ENCODE measurements around the gene VRK2. TPM values are rescaled to one million over a fixed set of nuclear protein-coding genes. Genes with fewer than 3 reads are reported as not detected.

Gene VRK2
- total RNA-seq, 1 experiment from 2014 or later: 39.6 TPM

DNA sequence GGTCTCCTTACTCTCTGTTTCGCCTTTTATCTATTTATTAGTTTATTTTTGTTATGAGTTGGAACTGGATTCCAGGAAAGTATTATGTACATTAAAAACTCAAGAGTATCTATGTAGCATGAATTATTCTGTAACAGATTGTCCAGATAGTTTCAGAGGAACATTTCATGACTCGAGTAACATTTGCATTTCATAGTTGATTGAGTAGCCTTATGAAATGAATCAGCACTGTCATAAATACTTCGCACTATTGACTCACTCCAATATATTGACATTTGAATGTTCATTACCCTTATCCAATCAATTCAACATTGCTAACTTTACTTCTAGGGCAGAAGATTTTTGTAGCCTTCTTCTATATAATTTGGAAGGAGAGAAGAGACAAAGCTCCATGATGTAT is 11.3 kb upstream of the VRK2 start:
- in situ Hi-C loops (cut with HindIII; ENCODE audit: low pct_unique_long_range_greater_than_20kb, low sequenced_read_pairs): no loop called here
- no peaks in the 10 kb centered on the region; the same call in 1 of the 2 replicates for H3K27me3 ChIP-seq (ENCODE audit: control insufficient read depth, insufficient read depth, low read length)
- no peak for TF ChIP-seq TCF7L2 (IDR thresholded peaks at IDR 0.05; ENCODE audit: low read depth, low read length)
- TF ChIP-seq, protein P1, sequence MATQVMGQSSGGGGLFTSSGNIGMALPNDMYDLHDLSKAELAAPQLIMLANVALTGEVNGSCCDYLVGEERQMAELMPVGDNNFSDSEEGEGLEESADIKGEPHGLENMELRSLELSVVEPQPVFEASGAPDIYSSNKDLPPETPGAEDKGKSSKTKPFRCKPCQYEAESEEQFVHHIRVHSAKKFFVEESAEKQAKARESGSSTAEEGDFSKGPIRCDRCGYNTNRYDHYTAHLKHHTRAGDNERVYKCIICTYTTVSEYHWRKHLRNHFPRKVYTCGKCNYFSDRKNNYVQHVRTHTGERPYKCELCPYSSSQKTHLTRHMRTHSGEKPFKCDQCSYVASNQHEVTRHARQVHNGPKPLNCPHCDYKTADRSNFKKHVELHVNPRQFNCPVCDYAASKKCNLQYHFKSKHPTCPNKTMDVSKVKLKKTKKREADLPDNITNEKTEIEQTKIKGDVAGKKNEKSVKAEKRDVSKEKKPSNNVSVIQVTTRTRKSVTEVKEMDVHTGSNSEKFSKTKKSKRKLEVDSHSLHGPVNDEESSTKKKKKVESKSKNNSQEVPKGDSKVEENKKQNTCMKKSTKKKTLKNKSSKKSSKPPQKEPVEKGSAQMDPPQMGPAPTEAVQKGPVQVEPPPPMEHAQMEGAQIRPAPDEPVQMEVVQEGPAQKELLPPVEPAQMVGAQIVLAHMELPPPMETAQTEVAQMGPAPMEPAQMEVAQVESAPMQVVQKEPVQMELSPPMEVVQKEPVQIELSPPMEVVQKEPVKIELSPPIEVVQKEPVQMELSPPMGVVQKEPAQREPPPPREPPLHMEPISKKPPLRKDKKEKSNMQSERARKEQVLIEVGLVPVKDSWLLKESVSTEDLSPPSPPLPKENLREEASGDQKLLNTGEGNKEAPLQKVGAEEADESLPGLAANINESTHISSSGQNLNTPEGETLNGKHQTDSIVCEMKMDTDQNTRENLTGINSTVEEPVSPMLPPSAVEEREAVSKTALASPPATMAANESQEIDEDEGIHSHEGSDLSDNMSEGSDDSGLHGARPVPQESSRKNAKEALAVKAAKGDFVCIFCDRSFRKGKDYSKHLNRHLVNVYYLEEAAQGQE (IDR thresholded peaks at IDR 0.05; ENCODE audit: insufficient read depth in 1 of 2, low read depth in 2 of 2, low read length in 1 of 2): no peak
- TF ChIP-seq, protein P2, sequence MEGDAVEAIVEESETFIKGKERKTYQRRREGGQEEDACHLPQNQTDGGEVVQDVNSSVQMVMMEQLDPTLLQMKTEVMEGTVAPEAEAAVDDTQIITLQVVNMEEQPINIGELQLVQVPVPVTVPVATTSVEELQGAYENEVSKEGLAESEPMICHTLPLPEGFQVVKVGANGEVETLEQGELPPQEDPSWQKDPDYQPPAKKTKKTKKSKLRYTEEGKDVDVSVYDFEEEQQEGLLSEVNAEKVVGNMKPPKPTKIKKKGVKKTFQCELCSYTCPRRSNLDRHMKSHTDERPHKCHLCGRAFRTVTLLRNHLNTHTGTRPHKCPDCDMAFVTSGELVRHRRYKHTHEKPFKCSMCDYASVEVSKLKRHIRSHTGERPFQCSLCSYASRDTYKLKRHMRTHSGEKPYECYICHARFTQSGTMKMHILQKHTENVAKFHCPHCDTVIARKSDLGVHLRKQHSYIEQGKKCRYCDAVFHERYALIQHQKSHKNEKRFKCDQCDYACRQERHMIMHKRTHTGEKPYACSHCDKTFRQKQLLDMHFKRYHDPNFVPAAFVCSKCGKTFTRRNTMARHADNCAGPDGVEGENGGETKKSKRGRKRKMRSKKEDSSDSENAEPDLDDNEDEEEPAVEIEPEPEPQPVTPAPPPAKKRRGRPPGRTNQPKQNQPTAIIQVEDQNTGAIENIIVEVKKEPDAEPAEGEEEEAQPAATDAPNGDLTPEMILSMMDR (IDR thresholded peaks at IDR 0.05): no peak
- TF ChIP-seq SIN3A (IDR thresholded peaks at IDR 0.05; ENCODE audit: borderline replicate concordance, insufficient read depth, low read depth, low read length): no peak
- no peak for TF ChIP-seq POLR2AphosphoS5 (IDR thresholded peaks at IDR 0.05; ENCODE audit: low read depth, low read length)
- CTCF ChIA-PET: no interaction called here
- no peak for ATAC-seq
- no peaks in the 10 kb centered on the region for H3K4me1 ChIP-seq (ENCODE audit: control insufficient read depth, insufficient read depth, low read length)
- H3K36me3 ChIP-seq (ENCODE audit: control insufficient read depth, insufficient read depth, low read length): no peaks in the 10 kb centered on the region
- H3K27ac ChIP-seq (ENCODE audit: low read length): no peak overlapping the region
- POLR2A ChIA-PET: no interaction called here
- no TSS peak for BruUV-seq (replicated peaks)
- no peak overlapping the region for H3K4me3 ChIP-seq (ENCODE audit: low read depth in 2 of 2, low read length in 2 of 2)
- DNase-seq (ENCODE audit: low read depth, low spot score): no peak
- no peaks in the 10 kb centered on the region for H3K9me3 ChIP-seq (ENCODE audit: control insufficient read depth, insufficient read depth, low read depth, low read length)
- intact Hi-C loops (cut with micrococcal nuclease; ENCODE audit: unreplicated experiment): no loop called here

GRCh38 chr2:58039170-58039611 is 7.4 kb upstream of the VRK2 start:
- H3K36me3 ChIP-seq (ENCODE audit: control insufficient read depth, insufficient read depth, low read length): no peaks in the 10 kb centered on the region
- in situ Hi-C loops (cut with HindIII; ENCODE audit: low pct_unique_long_range_greater_than_20kb, low sequenced_read_pairs) (no loop called here), intact Hi-C loops (cut with micrococcal nuclease; ENCODE audit: unreplicated experiment) (no loop called here)
- ChIA-PET POLR2A (no interaction called here), CTCF (no interaction called here)
- H3K4me1 ChIP-seq (ENCODE audit: control insufficient read depth, insufficient read depth, low read length): no peaks in the 10 kb centered on the region
- H3K27me3 ChIP-seq (ENCODE audit: control insufficient read depth, insufficient read depth, low read length): no peaks in the 10 kb centered on the region; the same call in 1 of the 2 replicates
- TF ChIP-seq, protein P2 (IDR thresholded peaks at IDR 0.05): no peak
- no peak for TF ChIP-seq TCF7L2 (IDR thresholded peaks at IDR 0.05; ENCODE audit: low read depth, low read length)
- TF ChIP-seq, protein P1 (IDR thresholded peaks at IDR 0.05; ENCODE audit: insufficient read depth in 1 of 2, low read depth in 2 of 2, low read length in 1 of 2): no peak
- no peak for TF ChIP-seq POLR2AphosphoS5 (IDR thresholded peaks at IDR 0.05; ENCODE audit: low read depth, low read length)
- TF ChIP-seq SIN3A (IDR thresholded peaks at IDR 0.05; ENCODE audit: borderline replicate concordance, insufficient read depth, low read depth, low read length): no peak
- H3K9me3 ChIP-seq (ENCODE audit: control insufficient read depth, insufficient read depth, low read depth, low read length): no peaks in the 10 kb centered on the region
- no TSS peak for BruUV-seq (replicated peaks)
- DNase-seq (ENCODE audit: low read depth, low spot score): no peak
- H3K4me3 ChIP-seq (ENCODE audit: low read depth in 2 of 2, low read length in 2 of 2): no peak overlapping the region
- no peak overlapping the region for H3K27ac ChIP-seq (ENCODE audit: low read length)
- ATAC-seq: no peak
